Effector memory CD4-positive, alpha-beta T cell (primary cell): ENCODE data around the gene MYMX.

Experiments
- DNase-seq, 3 donors: peaks; one replicate each; pipeline ENCODE4 v3.0.0-alpha.2; 2020
- H3K27ac ChIP-seq: 2 replicates; pipeline ENCODE4 v1.7.0; 2013; ENCODE audit warnings: mild to moderate bottlenecking, low read length, moderate library complexity; ENCODE audit not compliant: insufficient read depth, poor library complexity, severe bottlenecking
- H3K27me3 ChIP-seq: replicated peaks from 2 replicates; pipeline ENCODE4 v1.7.0; 2013; ENCODE audit warnings: mild to moderate bottlenecking, low read length; ENCODE audit not compliant: insufficient read depth, control insufficient read depth, poor library complexity, severe bottlenecking
- H3K36me3 ChIP-seq: 2 replicates; pipeline ENCODE4 v1.7.0; 2013; ENCODE audit warnings: mild to moderate bottlenecking, low read length, moderate library complexity; ENCODE audit not compliant: control insufficient read depth, insufficient read depth
- H3K4me1 ChIP-seq: 2 replicates; pipeline ENCODE4 v1.7.0; 2013; ENCODE audit warnings: low read length, mild to moderate bottlenecking; ENCODE audit not compliant: control insufficient read depth, insufficient read depth, poor library complexity, severe bottlenecking
- H3K4me3 ChIP-seq: 2 replicates; pipeline ENCODE4 v1.7.0; 2013; ENCODE audit warnings: low read length, low read depth, mild to moderate bottlenecking; ENCODE audit not compliant: insufficient read depth, poor library complexity, severe bottlenecking
- H3K9me3 ChIP-seq: 2 replicates; pipeline ENCODE4 v1.7.0; 2013; ENCODE audit warnings: mild to moderate bottlenecking, low read length, moderate library complexity; ENCODE audit not compliant: control insufficient read depth

MYMX gene

DNA sequence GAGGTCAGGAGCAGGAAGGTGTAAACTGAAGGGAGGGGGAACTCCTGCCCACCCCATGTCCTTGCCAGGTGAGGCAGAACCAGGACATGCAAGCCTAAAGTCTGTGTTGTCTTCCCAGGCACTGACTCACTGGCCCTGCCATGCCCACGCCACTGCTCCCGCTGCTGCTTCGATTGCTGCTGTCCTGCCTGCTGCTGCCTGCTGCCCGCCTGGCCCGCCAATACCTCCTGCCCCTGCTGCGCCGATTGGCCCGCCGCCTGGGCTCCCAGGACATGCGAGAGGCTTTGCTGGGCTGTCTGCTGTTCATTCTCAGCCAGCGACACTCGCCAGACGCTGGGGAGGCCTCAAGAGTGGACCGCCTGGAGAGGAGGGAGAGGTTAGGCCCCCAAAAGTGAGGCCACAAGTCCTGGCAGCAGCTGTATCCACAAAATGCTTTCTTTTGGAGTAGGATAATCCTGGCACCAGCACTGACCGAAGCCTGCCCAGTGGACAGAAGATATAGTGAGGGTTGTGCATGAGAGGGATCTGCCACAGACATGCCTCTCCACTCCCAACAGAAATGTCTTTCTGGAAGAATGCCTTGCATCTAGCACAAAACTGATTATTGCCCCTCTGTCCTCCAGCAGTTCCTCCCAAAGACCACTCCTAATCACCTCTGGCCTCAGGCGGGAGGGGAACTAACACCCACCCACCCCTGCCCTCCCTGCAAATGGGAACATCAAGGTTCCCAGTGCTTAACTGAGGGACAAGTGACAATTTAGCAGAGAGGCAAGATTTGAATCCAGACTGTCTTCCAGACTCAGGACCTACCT is 812 bp downstream of the MYMX start:
- DNase-seq: no peak
- Histone ChIP-seq H3K4me3 (no peak overlapping the region), H3K36me3 (no peaks in the 10 kb centered on the region), H3K27ac (no peak overlapping the region), H3K27me3 (peaks cover 4% of the 10 kb centered on the region), H3K9me3 (no peaks in the 10 kb centered on the region), H3K4me1 (peaks cover 7% of the 10 kb centered on the region)

DNA sequence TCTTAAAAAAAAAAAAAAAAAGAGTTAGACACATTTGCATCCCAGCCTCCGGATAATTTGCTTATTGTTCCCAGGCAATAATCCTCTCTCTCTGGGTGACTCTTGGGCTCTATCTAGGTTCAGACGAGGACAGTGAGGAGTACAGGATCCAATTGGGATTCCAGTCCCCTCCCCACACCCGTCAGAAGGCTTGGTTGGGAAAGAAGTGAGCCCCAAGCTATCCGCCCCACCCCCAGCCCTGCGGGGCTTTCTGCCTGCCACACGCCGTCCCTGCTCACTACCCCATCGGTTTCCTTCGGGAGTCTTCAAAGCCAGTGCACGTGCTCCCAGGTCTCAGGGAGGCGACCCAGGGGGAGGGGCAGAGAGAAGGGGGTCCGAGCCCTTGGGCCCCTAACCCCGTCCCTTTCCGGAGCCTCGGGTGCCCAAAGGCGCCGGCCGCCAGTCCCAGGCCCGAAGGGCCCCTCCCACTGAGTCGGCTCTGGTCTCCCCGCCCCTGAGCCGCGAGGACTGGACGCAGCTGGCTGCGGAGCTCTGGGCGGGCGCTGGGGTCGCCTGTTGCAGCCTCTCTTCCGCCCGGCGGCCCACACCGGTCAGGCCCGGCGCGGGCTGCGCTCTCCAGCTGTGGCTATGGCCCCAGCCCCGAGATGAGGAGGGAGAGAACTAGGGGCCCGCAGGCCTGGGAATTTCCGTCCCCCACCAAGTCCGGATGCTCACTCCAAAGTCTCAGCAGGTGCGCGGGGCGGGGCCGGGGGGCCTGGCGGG is 2.5 kb downstream of the MYMX start:
- Histone ChIP-seq H3K9me3 (no peaks in the 10 kb centered on the region), H3K27ac (no peak overlapping the region), H3K4me1 (peaks cover 15% of the 10 kb centered on the region), H3K4me3 (peak overlapping the region; percentile 17), H3K27me3 (peaks cover 4% of the 10 kb centered on the region), H3K36me3 (no peaks in the 10 kb centered on the region)
- no peak for DNase-seq

DNA sequence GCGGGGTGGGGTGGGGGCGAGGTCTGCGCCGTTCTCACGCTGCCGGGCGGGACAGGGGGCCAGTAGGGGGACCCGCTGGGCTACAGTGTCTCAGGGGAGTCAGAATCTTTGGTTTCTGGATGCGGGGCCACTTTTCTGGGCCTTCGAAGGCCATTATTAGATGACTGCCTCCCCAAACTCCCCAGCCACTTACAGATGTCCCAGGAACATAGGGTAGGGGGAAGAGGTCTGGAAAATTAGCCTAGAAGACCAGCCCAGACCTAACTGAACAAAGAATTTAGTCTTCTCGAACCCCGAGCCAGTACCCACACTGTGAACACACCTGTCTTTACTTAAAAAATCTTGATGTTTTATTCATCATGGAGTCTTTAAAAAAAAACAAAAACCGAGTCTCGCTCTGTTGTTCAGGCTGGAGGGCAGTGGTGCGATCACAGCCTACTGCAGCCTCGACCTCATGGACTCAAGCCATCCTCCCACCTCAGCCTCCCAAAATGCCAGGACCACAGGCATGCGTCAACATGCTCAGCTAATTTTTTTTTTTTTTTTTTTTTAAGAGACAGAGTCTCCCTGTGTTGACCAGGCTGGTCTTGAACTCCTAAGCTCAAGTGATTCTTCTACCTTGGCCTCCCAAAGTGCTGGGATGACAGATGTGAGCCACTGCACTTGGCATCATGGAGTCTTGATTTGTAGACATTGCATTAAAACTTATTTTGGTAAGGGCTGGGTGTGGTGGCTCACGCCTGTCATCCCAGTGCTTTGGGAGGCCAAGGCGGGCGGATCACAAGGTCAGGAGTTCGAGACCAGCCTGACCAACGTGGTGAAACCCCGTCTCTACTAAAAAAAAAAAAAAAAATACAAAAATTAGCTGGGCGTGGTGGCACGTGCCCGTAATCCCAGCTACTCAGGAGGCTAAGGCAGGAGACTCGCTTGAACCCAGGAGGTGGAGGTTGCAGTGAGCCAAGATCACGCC is 3.4 kb downstream of the MYMX start:
- H3K27me3 ChIP-seq: peaks cover 4% of the 10 kb centered on the region
- DNase-seq: no peak
- peaks cover 18% of the 10 kb centered on the region for H3K4me1 ChIP-seq
- no peak overlapping the region for H3K4me3 ChIP-seq
- no peaks in the 10 kb centered on the region for H3K9me3 ChIP-seq
- no peaks in the 10 kb centered on the region for H3K36me3 ChIP-seq
- H3K27ac ChIP-seq: no peak overlapping the region

DNA sequence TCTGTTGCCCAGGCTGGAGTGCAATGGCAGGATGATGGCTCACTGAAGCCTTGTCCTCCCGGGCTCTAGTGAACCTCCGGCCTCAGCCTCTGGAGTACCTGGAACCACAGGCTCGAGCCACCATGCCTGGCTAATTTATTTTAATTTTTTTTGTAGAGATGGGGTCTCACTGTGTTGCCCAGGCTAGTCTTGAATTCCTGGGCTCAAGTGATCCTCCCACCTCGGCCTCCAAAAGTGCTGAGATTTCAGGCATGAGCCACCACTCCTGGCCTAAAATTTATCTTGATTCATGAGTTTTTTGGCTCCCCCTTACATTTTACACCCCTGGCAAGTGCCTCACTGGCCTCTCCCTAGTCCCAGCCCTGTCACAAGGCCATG is 4.2 kb downstream of the MYMX start:
- Histone ChIP-seq H3K27ac (no peak overlapping the region), H3K27me3 (peaks cover 4% of the 10 kb centered on the region), H3K4me3 (no peak overlapping the region), H3K36me3 (no peaks in the 10 kb centered on the region), H3K4me1 (peaks cover 18% of the 10 kb centered on the region), H3K9me3 (no peaks in the 10 kb centered on the region)
- no peak for DNase-seq

DNA sequence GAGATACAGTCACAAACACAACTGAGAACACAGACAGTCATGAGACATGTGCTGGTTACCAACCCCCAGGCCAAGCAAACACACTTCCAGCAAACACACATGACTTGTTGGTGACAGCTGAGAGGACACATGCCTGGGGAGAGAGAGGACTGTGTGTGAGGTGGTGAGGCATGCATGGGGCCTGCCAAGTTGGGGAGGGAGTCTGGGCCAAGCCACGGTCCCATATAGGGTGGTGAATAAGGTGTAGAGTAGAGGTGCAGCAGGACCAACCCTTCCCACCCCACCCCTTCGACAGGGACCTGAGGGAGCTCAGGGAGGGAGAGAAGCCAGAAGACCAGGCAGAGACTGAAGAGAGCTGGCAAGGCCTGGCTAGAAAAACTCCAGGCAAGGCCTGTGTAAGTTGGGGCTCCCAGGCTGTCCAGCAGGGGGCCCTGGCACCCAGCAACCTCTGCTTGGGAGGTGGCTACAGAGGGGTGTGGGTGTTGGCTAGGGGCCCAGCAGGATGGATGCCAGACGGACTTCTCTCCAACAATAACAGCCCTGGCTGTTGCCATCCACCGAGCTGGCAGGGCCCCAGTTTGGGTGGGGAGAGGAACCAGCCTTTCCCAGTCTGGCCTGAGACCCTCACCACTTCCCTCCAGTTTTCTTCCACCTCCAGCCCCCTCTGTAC is 4.7 kb downstream of the MYMX start:
- peaks cover 4% of the 10 kb centered on the region for H3K27me3 ChIP-seq
- H3K9me3 ChIP-seq: no peaks in the 10 kb centered on the region
- peak; percentile 45 to 66 (median 53) for DNase-seq
- H3K4me1 ChIP-seq: peaks cover 18% of the 10 kb centered on the region
- no peak overlapping the region for H3K27ac ChIP-seq
- H3K36me3 ChIP-seq: no peaks in the 10 kb centered on the region
- no peak overlapping the region for H3K4me3 ChIP-seq

DNA sequence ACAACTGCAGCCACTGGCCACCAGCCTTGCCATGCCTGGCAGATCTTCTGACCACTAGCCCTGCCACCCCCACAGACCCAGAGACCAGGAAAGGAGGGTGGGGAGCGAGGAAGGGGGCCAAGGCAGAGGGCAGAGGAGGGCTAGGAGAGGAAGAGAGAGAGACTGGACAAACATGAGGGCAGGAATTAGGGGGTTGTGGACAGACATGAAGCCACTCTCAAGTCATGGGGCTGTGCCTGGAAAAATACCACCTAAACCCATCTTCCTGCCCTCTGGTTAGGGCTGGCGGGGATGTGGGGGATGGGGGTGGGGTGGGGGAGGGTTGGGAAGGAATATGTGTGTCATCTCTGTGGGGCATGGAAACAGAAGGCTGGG is 5.2 kb downstream of the MYMX start:
- H3K27me3 ChIP-seq: peaks cover 4% of the 10 kb centered on the region
- H3K4me1 ChIP-seq: peaks cover 18% of the 10 kb centered on the region
- H3K36me3 ChIP-seq: no peaks in the 10 kb centered on the region
- no peaks in the 10 kb centered on the region for H3K9me3 ChIP-seq
- no peak overlapping the region for H3K27ac ChIP-seq
- no peak overlapping the region for H3K4me3 ChIP-seq
- DNase-seq: no peak

DNA sequence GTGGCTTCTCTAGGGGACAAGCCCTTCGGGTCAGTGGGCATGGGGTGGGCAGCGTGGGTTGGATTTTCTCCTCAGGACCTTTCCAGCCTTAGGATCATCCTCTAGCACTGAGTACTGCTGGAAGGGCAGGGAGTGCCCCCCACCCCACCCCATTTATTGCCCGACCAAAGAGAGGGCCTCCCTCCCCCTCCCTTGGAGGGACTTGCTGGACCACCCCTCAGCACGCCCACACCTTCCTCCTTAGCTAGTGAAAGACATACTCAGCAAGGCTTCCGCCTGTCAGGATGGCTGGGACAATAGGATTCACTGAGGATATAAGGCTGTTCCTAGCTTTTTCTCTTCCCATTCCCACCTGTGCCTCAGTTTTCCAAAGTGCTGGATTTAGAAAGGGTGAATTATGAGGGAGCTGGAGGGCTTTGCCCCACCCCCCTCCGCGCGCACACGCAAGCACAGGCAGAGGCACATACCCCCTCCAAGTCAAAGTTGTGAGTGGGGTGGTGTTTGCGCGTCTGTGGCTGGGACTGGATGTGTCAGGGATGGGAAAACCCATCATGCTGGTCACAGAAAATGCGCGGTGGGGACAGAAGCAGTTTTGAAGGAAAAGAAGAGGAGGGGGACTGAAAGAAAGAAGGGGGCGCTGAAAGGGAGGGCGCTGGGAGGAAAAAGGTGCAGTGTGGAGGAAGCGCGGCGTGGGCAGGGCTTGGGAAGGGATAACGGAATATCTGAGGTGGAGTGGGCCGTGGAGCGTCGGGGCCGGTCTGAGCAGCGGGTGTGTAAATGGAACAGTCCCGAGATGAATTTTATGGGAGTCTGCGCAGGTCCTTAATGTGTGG is 6.0 kb downstream of the MYMX start:
- H3K27me3 ChIP-seq: peaks cover 4% of the 10 kb centered on the region
- no peak for DNase-seq
- H3K9me3 ChIP-seq: no peaks in the 10 kb centered on the region
- H3K27ac ChIP-seq: peak overlapping the region; percentile 41
- no peaks in the 10 kb centered on the region for H3K36me3 ChIP-seq
- H3K4me1 ChIP-seq: peaks cover 18% of the 10 kb centered on the region
- H3K4me3 ChIP-seq: peak overlapping the region; percentile 48

DNA sequence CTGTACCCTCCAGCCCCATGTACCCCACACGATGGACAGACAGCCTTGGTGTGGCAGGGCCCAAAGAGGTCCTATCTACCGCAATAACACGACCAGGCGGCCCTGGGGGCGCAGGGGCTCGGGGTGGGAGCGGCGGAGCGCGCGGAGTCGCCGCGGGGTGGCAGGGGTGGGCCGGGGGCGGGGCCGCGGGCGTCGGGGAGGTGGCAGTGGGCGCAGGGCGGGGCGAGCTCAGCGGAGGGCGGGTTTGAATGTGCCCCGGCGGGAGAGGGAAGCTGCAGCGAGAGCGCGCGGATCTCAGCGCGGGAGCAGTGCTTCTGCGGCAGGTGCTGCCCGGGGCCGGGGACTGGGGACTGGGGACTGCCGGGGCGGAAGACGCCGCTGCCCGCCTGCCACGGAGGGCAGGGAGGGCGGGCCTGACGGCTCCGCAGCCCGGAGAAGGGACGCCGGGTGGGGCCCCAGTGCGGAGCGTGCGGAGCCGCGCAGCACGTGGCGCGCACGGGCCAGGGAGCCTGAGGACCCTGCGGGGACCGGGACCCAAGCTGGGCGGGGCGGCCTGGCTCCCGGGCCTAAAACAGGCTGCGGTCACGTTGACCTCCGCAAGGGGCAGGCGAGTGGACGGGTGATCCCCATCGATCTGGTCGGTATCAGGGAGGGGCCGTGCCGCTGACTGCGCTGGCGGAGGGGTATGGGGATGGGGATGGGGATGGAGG is 6.7 kb downstream of the MYMX start, which contains the start of gene SLC29A1:
SLC29A1 (plus strand) TSS at position 277 of the 710 bp plus-strand sequence. CDS start 3,719 bp downstream, outside the sequence.
- peak; percentile 70 to 75 (median 74) for DNase-seq
- H3K36me3 ChIP-seq: no peaks in the 10 kb centered on the region
- peak within 1 kb of the TSS; percentile 41 for H3K27ac ChIP-seq
- H3K27me3 ChIP-seq: peaks cover 4% of the 10 kb centered on the region
- peak within 1 kb of the TSS; percentile 66 for H3K4me3 ChIP-seq
- H3K9me3 ChIP-seq: no peaks in the 10 kb centered on the region
- peaks cover 18% of the 10 kb centered on the region for H3K4me1 ChIP-seq
